LHCN-M2 (cell line): ENCODE measurements around the gene PRDM4. TPM values are rescaled to one million over a fixed set of nuclear protein-coding genes. Genes with fewer than 3 reads are reported as not detected.

Experiments used
- DNase-seq: peaks from one replicate; pipeline ENCODE4 v3.0.0-alpha.2; 2012; ENCODE audit warnings: low read depth
- polyA plus RNA-seq: library from polyadenylated mRNA; unstranded; fragments of >200 nt; gene quantifications from one replicate; pipeline ENCODE4 v1.2.1, GENCODE V29; 2012; ENCODE audit warnings: missing spikeins
- total RNA-seq: library from RNA; depleted of rRNA; stranded (reverse); fragments of >200 nt; gene quantifications from 2 replicates; pipeline ENCODE4 v1.2.3, GENCODE V29; 2014; rRNA removed

PRDM4 gene
- 38.7 and 40.7 TPM in 2 replicates for total RNA-seq
- polyA plus RNA-seq: 12.3 TPM

- peak; percentile 91 for DNase-seq
Measured at GRCh38 chr12:107760809-107761501, at the start of gene PRDM4. Gene PRDM4, minus strand, starts transcription at chr12:107761137. Its CDS starts 622 bp downstream, at chr12:107760515.

- no peak for DNase-seq
Measured at GRCh38 chr12:107807471-107808150, 46.7 kb upstream of the PRDM4 start.

- no peak for DNase-seq
Measured at GRCh38 chr12:107805488-107806180, 44.7 kb upstream of the PRDM4 start.

- DNase-seq: no peak
Measured at GRCh38 chr12:107803092-107803491, 42.2 kb upstream of the PRDM4 start.

- peak; percentile 2 for DNase-seq
Measured at GRCh38 chr12:107801150-107801549, 40.2 kb upstream of the PRDM4 start.

GRCh38 chr12:107798580-107798979, 37.6 kb upstream of the PRDM4 start:
- no peak for DNase-seq

- DNase-seq: no peak
Measured at GRCh38 chr12:107794451-107794850, 33.5 kb upstream of the PRDM4 start.

- DNase-seq: no peak
Measured at GRCh38 chr12:107791465-107792089, 30.6 kb upstream of the PRDM4 start.

- DNase-seq: no peak
Measured at GRCh38 chr12:107788690-107789458, 27.9 kb upstream of the PRDM4 start.

GRCh38 chr12:107788281-107788680, 27.3 kb upstream of the PRDM4 start:
- no peak for DNase-seq

- DNase-seq: no peak
Measured at GRCh38 chr12:107783406-107784376, 22.8 kb upstream of the PRDM4 start.

- DNase-seq: no peak
Measured at GRCh38 chr12:107782067-107782466, 21.1 kb upstream of the PRDM4 start.

GRCh38 chr12:107780298-107780697, 19.4 kb upstream of the PRDM4 start:
- no peak for DNase-seq

- no peak for DNase-seq
Measured at GRCh38 chr12:107779077-107779831, 18.3 kb upstream of the PRDM4 start.

- no peak for DNase-seq
Measured at GRCh38 chr12:107778383-107779025, 17.6 kb upstream of the PRDM4 start.

GRCh38 chr12:107776171-107776570, 15.2 kb upstream of the PRDM4 start:
- no peak for DNase-seq

- no peak for DNase-seq
Measured at GRCh38 chr12:107775093-107775721, 14.3 kb upstream of the PRDM4 start.

GRCh38 chr12:107774349-107775029, 13.6 kb upstream of the PRDM4 start, which contains the start of gene ASCL4:
Gene ASCL4, plus strand, starts transcription at chr12:107774704. Its CDS starts 515 bp downstream, at chr12:107775219.
- DNase-seq: no peak
